Measurements from ENCODE around the gene C1orf122. TPM values are rescaled to one million over a fixed set of nuclear protein-coding genes. Genes with fewer than 3 reads are reported as not detected.

C1orf122 gene
- total and polyA plus RNA-seq, 2 of the 8 experiments (the other 6 are each of a cell fraction or from before 2014, with no cell fraction given) = 32.1 to 36.9 TPM

- TF ChIP-seq RAD21 (IDR thresholded peaks at IDR 0.05 in 1 of 2, conservative IDR thresholded peaks at IDR 0.05 in 1 of 2; ENCODE audit: low read depth in 2 of 2, low read length in 2 of 2) (no peak), CBX5 (IDR thresholded peaks at IDR 0.05; ENCODE audit: low read depth, low read length) (no peak), JUND (IDR thresholded peaks at IDR 0.05; ENCODE audit: low read length) (no peak), RBBP5 (IDR thresholded peaks at IDR 0.05; ENCODE audit: borderline replicate concordance, low read depth, low read length) (no peak), USF2 (IDR thresholded peaks at IDR 0.05; ENCODE audit: low read length) (no peak)
Observed at GRCh38 chr1:37845786-37846185, 38.2 kb downstream of the C1orf122 start (continued).
